ENCODE measurements around the gene FAM227B. TPM values are rescaled to one million over a fixed set of nuclear protein-coding genes. Genes with fewer than 3 reads are reported as not detected.
A peak's percentile ranks its signal among the peaks of the same experiment; 100 is the strongest.

The FAM227B gene
- total RNA-seq, 1 experiment from 2014 or later: 3.3 TPM

DNA sequence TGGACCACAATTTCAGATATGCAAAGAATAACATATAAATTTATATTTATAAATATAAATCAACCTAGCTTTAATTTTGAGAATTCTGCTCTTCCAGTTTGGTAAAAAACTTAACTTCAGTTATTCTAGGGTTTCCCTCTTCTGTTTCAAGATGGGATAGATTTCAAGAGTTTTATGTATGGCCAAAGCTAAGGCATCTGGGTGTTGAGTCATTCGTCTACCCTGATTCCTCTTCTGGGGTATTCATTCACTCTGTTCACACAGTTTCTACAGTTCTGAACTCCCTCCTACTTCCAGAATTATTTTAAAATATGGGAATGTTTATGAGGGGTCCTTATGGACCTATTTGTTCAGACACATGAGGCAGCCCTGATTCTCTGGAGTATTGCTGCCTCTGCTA, 201.8 kb downstream of the FAM227B start:
- intact Hi-C loops (cut with micrococcal nuclease; ENCODE audit: unreplicated experiment): no loop called here
- no peaks in the 10 kb centered on the region for H3K9me2 ChIP-seq (ENCODE audit: insufficient read depth)
- ChIA-PET CTCF (interaction anchor here (0.6 kb wide), 1 partner anchor 385 kb away, joined by 6 read pairs; no protein-coding TSS in a partner anchor), POLR2A (ENCODE audit: unreplicated experiment) (no interaction called here)
- no peak overlapping the region for H3K4me3 ChIP-seq
- H3K27ac ChIP-seq: no peak overlapping the region
- no peaks in the 10 kb centered on the region for H3F3A ChIP-seq (ENCODE audit: insufficient read depth, low read depth)
- H3K79me2 ChIP-seq (ENCODE audit: low read depth): no peaks in the 10 kb centered on the region
- H2AFZ ChIP-seq: no peak overlapping the region
- no peaks in the 10 kb centered on the region for H4K20me1 ChIP-seq (ENCODE audit: insufficient read depth)
- no peaks in the 10 kb centered on the region for H3K27me3 ChIP-seq (ENCODE audit: insufficient read depth, low read depth)
- no peak overlapping the region for H3K4me2 ChIP-seq
- DNase-seq: no peak
- TF ChIP-seq EZH2 (IDR thresholded peaks at IDR 0.05; ENCODE audit: low read depth): no peak
- TF ChIP-seq, protein P1, sequence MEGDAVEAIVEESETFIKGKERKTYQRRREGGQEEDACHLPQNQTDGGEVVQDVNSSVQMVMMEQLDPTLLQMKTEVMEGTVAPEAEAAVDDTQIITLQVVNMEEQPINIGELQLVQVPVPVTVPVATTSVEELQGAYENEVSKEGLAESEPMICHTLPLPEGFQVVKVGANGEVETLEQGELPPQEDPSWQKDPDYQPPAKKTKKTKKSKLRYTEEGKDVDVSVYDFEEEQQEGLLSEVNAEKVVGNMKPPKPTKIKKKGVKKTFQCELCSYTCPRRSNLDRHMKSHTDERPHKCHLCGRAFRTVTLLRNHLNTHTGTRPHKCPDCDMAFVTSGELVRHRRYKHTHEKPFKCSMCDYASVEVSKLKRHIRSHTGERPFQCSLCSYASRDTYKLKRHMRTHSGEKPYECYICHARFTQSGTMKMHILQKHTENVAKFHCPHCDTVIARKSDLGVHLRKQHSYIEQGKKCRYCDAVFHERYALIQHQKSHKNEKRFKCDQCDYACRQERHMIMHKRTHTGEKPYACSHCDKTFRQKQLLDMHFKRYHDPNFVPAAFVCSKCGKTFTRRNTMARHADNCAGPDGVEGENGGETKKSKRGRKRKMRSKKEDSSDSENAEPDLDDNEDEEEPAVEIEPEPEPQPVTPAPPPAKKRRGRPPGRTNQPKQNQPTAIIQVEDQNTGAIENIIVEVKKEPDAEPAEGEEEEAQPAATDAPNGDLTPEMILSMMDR (conservative IDR thresholded peaks at IDR 0.05): no peak
- H3K4me1 ChIP-seq (replicated peaks; ENCODE audit: insufficient read depth): 0 out of 2 replicates have a peak, but pooled peaks cover 10% of the 10 kb centered on the region
- H3K9me3 ChIP-seq (ENCODE audit: insufficient read depth, low read depth): 0 out of 2 replicates have a peak, but pooled peaks cover 6% of the 10 kb centered on the region
- no TSS peak for BruUV-seq (replicated peaks)
- H3K36me3 ChIP-seq (ENCODE audit: low read depth): no peaks in the 10 kb centered on the region

DNA sequence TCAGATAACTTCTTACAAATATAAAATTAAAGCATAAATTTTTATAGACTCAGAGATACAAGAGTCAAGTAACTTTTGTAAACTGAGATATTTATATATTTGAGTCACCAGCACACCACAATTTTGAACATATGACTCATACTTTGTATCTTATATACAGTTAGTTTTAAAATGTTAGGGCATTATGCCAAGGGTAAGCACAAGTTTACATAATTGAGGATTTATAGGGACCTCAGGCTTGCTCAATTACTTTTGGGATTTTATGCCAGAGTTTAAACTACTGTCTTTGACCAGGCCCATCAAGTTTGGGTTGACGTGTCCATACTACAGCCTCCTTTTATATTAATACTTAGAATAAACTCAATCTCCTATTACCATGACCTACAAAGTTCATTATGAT, 205.0 kb downstream of the FAM227B start:
- no peak for TF ChIP-seq EZH2 (IDR thresholded peaks at IDR 0.05; ENCODE audit: low read depth)
- TF ChIP-seq, protein P1 (conservative IDR thresholded peaks at IDR 0.05): no peak

DNA sequence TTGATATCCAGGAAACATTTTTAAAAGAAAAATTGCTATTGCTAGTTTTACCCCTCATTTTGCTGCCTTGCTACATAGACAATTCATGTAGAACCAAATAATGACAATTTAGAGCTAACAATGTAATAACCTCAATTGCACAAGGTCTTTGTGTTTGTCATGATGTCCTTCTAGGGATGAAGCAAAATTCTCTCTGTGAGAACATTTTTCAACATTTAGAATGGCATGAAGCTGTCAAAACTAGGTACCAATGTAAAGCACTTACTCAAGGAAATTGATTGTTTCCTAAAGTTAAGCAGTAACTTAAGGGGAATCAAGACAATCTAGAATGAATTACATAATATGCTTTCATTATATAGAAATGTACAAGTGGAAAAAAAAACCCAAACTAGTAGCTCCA, 205.5 kb downstream of the FAM227B start:
- Histone ChIP-seq H4K20me1 (ENCODE audit: insufficient read depth) (no peaks in the 10 kb centered on the region), H3F3A (ENCODE audit: insufficient read depth, low read depth) (no peaks in the 10 kb centered on the region), H3K36me3 (ENCODE audit: low read depth) (no peaks in the 10 kb centered on the region), H3K4me2 (0 out of 2 replicates have a peak overlapping the region, but pooled peaks have one; percentile 9), H3K79me2 (ENCODE audit: low read depth) (no peaks in the 10 kb centered on the region), H3K4me1 (replicated peaks; ENCODE audit: insufficient read depth) (0 out of 2 replicates have a peak, but pooled peaks cover 10% of the 10 kb centered on the region), H3K27ac (no peak overlapping the region), H3K9me2 (ENCODE audit: insufficient read depth) (no peaks in the 10 kb centered on the region), H3K9me3 (ENCODE audit: insufficient read depth, low read depth) (no peaks in the 10 kb centered on the region), H2AFZ (no peak overlapping the region), H3K4me3 (no peak overlapping the region), H3K27me3 (ENCODE audit: insufficient read depth, low read depth) (no peaks in the 10 kb centered on the region)
- no peak for TF ChIP-seq EZH2 (IDR thresholded peaks at IDR 0.05; ENCODE audit: low read depth)
- TF ChIP-seq, protein P1 (conservative IDR thresholded peaks at IDR 0.05): no peak
- CTCF ChIA-PET: no interaction called here
- no TSS peak for BruUV-seq (replicated peaks)
- no peak for DNase-seq
- POLR2A ChIA-PET (ENCODE audit: unreplicated experiment): no interaction called here
- intact Hi-C loops (cut with micrococcal nuclease; ENCODE audit: unreplicated experiment): no loop called here

More for the DNA sequence above, 205.0 kb downstream of the FAM227B start:
- intact Hi-C loops (cut with micrococcal nuclease; ENCODE audit: unreplicated experiment): no loop called here
- ChIA-PET CTCF (no interaction called here), POLR2A (ENCODE audit: unreplicated experiment) (no interaction called here)
- H3K4me2 ChIP-seq: 0 out of 2 replicates have a peak overlapping the region, but pooled peaks have one; percentile 9
- no peaks in the 10 kb centered on the region for H3K27me3 ChIP-seq (ENCODE audit: insufficient read depth, low read depth)
- H2AFZ ChIP-seq: no peak overlapping the region
- no TSS peak for BruUV-seq (replicated peaks)
- H3K27ac ChIP-seq: no peak overlapping the region
- H3K9me3 ChIP-seq (ENCODE audit: insufficient read depth, low read depth): no peaks in the 10 kb centered on the region
- H3K79me2 ChIP-seq (ENCODE audit: low read depth): no peaks in the 10 kb centered on the region
- DNase-seq: peak in 1 of 2 experiments; percentile 42
- H3F3A ChIP-seq (ENCODE audit: insufficient read depth, low read depth): no peaks in the 10 kb centered on the region
- H3K36me3 ChIP-seq (ENCODE audit: low read depth): no peaks in the 10 kb centered on the region
- 0 out of 2 replicates have a peak, but pooled peaks cover 10% of the 10 kb centered on the region for H3K4me1 ChIP-seq (replicated peaks; ENCODE audit: insufficient read depth)
- H4K20me1 ChIP-seq (ENCODE audit: insufficient read depth): no peaks in the 10 kb centered on the region
- H3K4me3 ChIP-seq: no peak overlapping the region
- no peaks in the 10 kb centered on the region for H3K9me2 ChIP-seq (ENCODE audit: insufficient read depth)

All from PC-9 (cell line).